Hepatocyte (in vitro differentiated cells): ENCODE data around the gene GLS2. TPM values are rescaled to one million over a fixed set of nuclear protein-coding genes. Genes with fewer than 3 reads are reported as not detected.
A peak's percentile ranks its signal among the peaks of the same experiment; 100 is the strongest.

Source experiments
- DNase-seq: peaks from one replicate; pipeline ENCODE4 v3.0.0-alpha.2; 2016; ENCODE audit warnings: low spot score
- H2AFZ ChIP-seq: fragments of 200-600 bp; sonication (generic); 2 replicates; pipeline ENCODE4 v1.6.0; 2016; ENCODE audit warnings: antibody characterized with exemption, mild to moderate bottlenecking
- H3K27ac ChIP-seq: fragments of 200-600 bp; sonication (generic); 2 replicates; pipeline ENCODE4 v1.5.1; 2016; ENCODE audit warnings: mild to moderate bottlenecking
- H3K27me3 ChIP-seq: fragments of 200-600 bp; sonication (generic); 2 replicates; pipeline ENCODE4 v1.6.1; 2016
- H3K36me3 ChIP-seq: fragments of 200-600 bp; sonication (generic); replicated peaks from 2 replicates; pipeline ENCODE4 v1.5.1; 2016; ENCODE audit warnings: low read depth; ENCODE audit not compliant: insufficient read depth
- H3K4me1 ChIP-seq: fragments of 200-600 bp; sonication (generic); 2 replicates; pipeline ENCODE4 v1.5.1; 2016; ENCODE audit warnings: mild to moderate bottlenecking, moderate library complexity; ENCODE audit not compliant: insufficient read depth
- H3K4me2 ChIP-seq: fragments of 200-600 bp; sonication (generic); 2 replicates; pipeline ENCODE4 v1.6.0; 2016
- H3K4me3 ChIP-seq: fragments of 200-600 bp; sonication (generic); 2 replicates; pipeline ENCODE4 v1.5.1; 2016; ENCODE audit warnings: mild to moderate bottlenecking
- H3K79me2 ChIP-seq: fragments of 200-600 bp; sonication (generic); 2 replicates; pipeline ENCODE4 v1.6.0; 2017; ENCODE audit warnings: mild to moderate bottlenecking
- H3K9me2 ChIP-seq: fragments of 200-600 bp; sonication (generic); replicated peaks from 2 replicates; pipeline ENCODE4 v1.6.0; 2017; ENCODE audit warnings: mild to moderate bottlenecking; ENCODE audit not compliant: insufficient read depth
- H3K9me3 ChIP-seq: fragments of 200-600 bp; sonication (generic); 2 replicates; pipeline ENCODE4 v1.5.1; 2016; ENCODE audit warnings: low read depth, mild to moderate bottlenecking
- H4K20me1 ChIP-seq: fragments of 200-600 bp; sonication (generic); 2 replicates; pipeline ENCODE4 v1.6.0; 2016; ENCODE audit warnings: mild to moderate bottlenecking; ENCODE audit not compliant: insufficient read depth, poor library complexity, severe bottlenecking
- EZH2 ChIP-seq: fragments of 200-600 bp; sonication (generic); IDR thresholded peaks from 2 replicates; pipeline ENCODE4 v1.6.1; 2016; ENCODE audit warnings: antibody characterized with exemption, mild to moderate bottlenecking, borderline replicate concordance
- EZH2phosphoT487 ChIP-seq: fragments of 200-600 bp; sonication (generic); IDR thresholded peaks from one replicate; pipeline ENCODE4 v1.6.1; 2018; ENCODE audit warnings: antibody characterized with exemption, mild to moderate bottlenecking, low read depth, moderate library complexity; ENCODE audit not compliant: unreplicated experiment, severe bottlenecking
- WGBS: methylation state at CpG from one replicate; pipeline ENCODE4 v1.1.6; 2016; ENCODE audit warnings: low lambda C conversion rate; ENCODE audit errors: missing lambda C conversion rate; 5-methylcytosine and 5-hydroxymethylcytosine counted together
- polyA plus RNA-seq: library from polyadenylated mRNA; unstranded; fragments of >200 nt; fragmentation: Nextera tagmentation; extraction: Ambion mirVana; gene quantifications from 2 replicates; pipeline ENCODE4 v1.2.1, GENCODE V29; 2016
- total RNA-seq: library from RNA; depleted of rRNA; stranded (reverse); fragments of >200 nt; gene quantifications from 2 replicates; pipeline ENCODE4 v1.2.3, GENCODE V29; 2014
- TF ChIP-seq, protein P1 (sequence below): fragments of 200-600 bp; sonication (generic); IDR thresholded peaks from 2 replicates; pipeline ENCODE4 v1.5.1; 2016; ENCODE audit warnings: antibody characterized with exemption, mild to moderate bottlenecking; ENCODE audit not compliant: poor library complexity

The GLS2 gene
- total and polyA plus RNA-seq, 2 experiments from 2014 or later = 3.5 to 6.4 TPM

DNA sequence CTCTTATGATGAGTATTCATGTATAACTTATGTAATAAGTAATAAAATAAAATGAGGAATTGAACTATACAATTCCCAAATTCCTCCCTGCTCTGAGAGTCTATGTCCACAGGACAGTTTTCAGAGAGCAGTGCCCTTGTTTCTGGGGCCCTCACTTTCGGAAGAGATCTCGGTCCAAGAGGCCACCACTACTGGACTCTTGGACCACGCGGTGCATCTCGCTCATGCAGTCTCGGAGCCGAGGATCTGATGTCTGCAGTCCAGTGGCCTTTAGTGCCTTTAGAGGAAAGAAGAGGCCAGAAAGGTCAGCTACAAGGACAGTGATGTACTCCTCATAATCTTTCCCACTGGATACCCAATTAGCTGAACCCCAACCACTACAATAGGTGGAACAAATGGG, 8.3 kb downstream of the GLS2 start:
- Histone ChIP-seq H3K36me3 (no peaks in the 10 kb centered on the region), H4K20me1 (no peaks in the 10 kb centered on the region), H3K79me2 (no peaks in the 10 kb centered on the region), H3K9me2 (no peaks in the 10 kb centered on the region), H3K9me3 (no peaks in the 10 kb centered on the region), H3K4me1 (no peaks in the 10 kb centered on the region), H3K27ac (no peak overlapping the region), H2AFZ (no peak overlapping the region), H3K4me2 (no peak overlapping the region), H3K4me3 (no peak overlapping the region), H3K27me3 (no peaks in the 10 kb centered on the region)
- WGBS = 93% methylated on average over 7 of the region's 7 CpGs
- no peak for TF ChIP-seq EZH2phosphoT487
- no peak for DNase-seq

DNA sequence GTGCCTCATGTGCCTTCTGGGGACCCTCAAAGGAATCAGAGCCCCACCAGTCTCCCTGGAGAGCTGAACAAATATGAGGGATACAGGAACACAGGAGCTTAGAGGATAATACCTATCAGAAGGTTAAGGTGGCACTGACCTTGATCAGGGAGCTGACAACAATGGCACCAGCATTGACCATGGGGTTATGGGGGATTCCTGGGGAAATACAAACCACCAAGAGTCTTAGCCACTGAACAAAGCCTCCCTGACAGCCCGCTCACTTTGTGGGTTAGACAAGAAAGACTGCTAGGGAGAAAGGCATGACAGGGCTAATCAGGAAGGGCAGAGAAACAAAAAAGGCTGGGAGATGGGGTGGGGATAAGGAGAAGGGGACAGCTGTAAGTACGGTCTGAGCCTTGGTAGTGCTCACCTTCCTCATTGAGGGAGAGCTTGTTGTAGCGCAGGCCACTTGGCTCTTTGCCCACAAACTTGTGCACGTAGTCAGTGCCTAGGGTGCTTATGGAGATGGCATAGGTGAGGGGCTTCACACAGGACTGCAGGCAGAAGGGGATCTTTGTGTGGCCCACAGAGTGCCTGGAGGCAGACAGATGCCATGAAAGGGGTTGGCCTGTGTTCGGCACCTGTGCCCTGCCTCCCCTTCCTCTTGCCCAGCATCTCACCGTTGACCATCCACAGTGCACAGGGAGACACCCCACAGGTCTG, 10.3 kb downstream of the GLS2 start:
- no peak for TF ChIP-seq EZH2phosphoT487
- TF ChIP-seq, protein P1, sequence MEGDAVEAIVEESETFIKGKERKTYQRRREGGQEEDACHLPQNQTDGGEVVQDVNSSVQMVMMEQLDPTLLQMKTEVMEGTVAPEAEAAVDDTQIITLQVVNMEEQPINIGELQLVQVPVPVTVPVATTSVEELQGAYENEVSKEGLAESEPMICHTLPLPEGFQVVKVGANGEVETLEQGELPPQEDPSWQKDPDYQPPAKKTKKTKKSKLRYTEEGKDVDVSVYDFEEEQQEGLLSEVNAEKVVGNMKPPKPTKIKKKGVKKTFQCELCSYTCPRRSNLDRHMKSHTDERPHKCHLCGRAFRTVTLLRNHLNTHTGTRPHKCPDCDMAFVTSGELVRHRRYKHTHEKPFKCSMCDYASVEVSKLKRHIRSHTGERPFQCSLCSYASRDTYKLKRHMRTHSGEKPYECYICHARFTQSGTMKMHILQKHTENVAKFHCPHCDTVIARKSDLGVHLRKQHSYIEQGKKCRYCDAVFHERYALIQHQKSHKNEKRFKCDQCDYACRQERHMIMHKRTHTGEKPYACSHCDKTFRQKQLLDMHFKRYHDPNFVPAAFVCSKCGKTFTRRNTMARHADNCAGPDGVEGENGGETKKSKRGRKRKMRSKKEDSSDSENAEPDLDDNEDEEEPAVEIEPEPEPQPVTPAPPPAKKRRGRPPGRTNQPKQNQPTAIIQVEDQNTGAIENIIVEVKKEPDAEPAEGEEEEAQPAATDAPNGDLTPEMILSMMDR = no peak
- no peak for TF ChIP-seq EZH2
- Histone ChIP-seq H3K4me1 (no peaks in the 10 kb centered on the region), H3K27me3 (no peaks in the 10 kb centered on the region), H2AFZ (no peak overlapping the region), H3K4me2 (no peak overlapping the region), H4K20me1 (no peaks in the 10 kb centered on the region), H3K9me3 (no peaks in the 10 kb centered on the region), H3K9me2 (no peaks in the 10 kb centered on the region), H3K36me3 (no peaks in the 10 kb centered on the region), H3K4me3 (no peak overlapping the region), H3K79me2 (no peaks in the 10 kb centered on the region), H3K27ac (peak overlapping the region; percentile 31)
- no peak for DNase-seq
- 91% methylated on average over 6 of the region's 6 CpGs for WGBS

DNA sequence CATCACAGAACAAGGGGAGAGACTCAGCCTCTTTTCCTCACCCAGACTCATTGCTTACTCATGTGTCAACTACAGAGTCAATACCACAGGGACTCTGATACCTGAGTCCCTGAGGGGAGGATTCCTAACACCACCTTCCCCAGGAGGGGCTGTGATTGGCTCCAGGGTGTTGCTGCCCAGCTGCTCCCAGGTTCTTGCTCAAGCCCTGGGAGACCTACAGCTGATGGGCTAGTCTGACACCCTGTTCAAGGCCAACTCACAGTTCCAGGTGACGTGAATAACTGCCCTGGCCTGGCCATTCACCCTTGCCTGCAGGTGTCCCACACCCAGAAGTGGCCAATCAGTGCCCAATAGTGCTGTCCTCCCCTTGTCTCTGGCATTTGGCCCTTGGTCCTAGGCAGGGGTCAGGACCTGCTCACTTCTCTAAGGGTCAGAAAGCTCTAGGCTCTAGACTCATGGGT, 11.0 kb downstream of the GLS2 start:
- H3K27ac ChIP-seq = peak overlapping the region; percentile 31

DNA sequence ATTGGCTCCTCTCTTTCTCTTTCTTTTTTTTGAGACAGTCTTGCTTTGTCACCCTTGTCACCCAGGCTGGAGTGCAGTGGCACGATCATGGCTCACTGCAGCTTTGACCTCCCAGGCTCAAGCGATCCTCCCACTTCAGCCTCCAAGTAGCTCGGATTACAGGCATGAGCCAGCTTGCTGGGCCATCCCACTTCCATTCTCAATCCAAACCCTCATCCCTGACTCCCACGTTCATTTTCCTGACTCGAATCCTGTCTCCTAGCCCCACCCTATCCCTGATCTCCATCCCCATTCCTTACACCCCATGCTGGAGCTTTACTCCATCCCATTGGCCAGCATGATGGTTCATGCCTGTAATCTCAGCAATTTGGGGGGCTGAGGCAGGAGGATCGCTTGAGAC, 11.8 kb downstream of the GLS2 start:
- Histone ChIP-seq H3K27me3 (no peaks in the 10 kb centered on the region), H2AFZ (no peak overlapping the region), H3K27ac (no peak overlapping the region), H3K36me3 (no peaks in the 10 kb centered on the region), H4K20me1 (no peaks in the 10 kb centered on the region), H3K9me3 (no peaks in the 10 kb centered on the region), H3K4me2 (no peak overlapping the region), H3K79me2 (no peaks in the 10 kb centered on the region), H3K4me1 (no peaks in the 10 kb centered on the region), H3K9me2 (no peaks in the 10 kb centered on the region), H3K4me3 (no peak overlapping the region)
- TF ChIP-seq EZH2phosphoT487 = no peak
- TF ChIP-seq, protein P1 = no peak
- no peak for TF ChIP-seq EZH2
- WGBS = 96% methylated on average over 5 of the region's 6 CpGs
- no peak for DNase-seq

More for the DNA sequence above, 11.0 kb downstream of the GLS2 start:
- Histone ChIP-seq H3K79me2 (no peaks in the 10 kb centered on the region), H3K36me3 (no peaks in the 10 kb centered on the region), H2AFZ (no peak overlapping the region), H3K27me3 (no peaks in the 10 kb centered on the region), H3K9me2 (no peaks in the 10 kb centered on the region), H3K4me3 (no peak overlapping the region), H3K4me1 (no peaks in the 10 kb centered on the region), H3K4me2 (no peak overlapping the region), H3K9me3 (no peaks in the 10 kb centered on the region), H4K20me1 (no peaks in the 10 kb centered on the region)
- peak; percentile 61 for DNase-seq
- no peak for TF ChIP-seq EZH2phosphoT487
- no peak for TF ChIP-seq EZH2
- TF ChIP-seq, protein P1 = no peak
- 67% methylated on average over 1 of the region's 1 CpG for WGBS
